ENCODE data around the gene POLR2E. TPM values are rescaled to one million over a fixed set of nuclear protein-coding genes. Genes with fewer than 3 reads are reported as not detected.

POLR2E gene
- total and polyA plus RNA-seq, 10 of the 15 experiments (the other 5 are each of a cell fraction or from before 2014, with no cell fraction given), result 4.0 to 487 (median 200) TPM

DNA sequence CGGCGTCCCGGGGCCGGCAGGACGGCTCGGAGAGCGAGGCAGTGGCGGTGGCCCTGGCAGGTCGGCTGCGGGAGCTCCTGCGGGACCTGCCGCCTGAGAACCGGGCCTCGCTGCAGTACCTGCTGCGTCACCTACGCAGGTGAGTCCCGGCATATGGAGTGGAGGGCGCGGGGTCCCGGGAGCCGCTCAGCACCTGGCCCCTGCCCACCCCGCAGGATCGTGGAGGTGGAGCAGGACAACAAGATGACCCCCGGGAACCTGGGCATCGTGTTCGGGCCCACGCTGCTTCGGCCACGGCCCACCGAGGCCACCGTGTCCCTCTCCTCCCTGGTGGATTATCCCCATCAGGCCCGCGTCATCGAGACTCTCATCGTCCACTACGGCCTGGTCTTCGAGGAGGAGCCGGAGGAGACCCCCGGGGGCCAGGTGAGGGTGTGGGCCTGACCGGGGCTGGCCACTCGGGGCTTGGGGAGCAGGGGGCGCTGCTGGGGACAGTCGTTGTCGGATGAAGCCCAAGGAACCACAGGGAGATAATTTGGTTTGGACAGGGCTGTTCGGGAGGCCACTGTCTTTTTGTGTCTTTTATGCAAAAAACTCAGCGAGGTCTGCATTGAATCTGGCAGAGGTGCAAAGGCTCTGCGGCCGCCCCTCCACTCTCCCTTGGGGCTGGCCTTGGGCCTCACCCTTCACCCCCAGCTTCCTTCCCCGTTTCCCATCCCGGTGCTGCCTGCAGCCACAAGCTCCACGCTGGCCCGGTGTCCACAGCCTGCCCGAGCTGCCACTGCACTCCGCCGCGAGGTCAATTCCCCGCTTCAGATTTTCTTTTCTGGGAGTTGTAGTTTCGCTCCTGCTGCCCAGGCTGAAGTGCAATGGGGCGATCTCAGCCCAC lies 12.0 kb downstream of the POLR2E start:
- no peak for TF ChIP-seq KAT2A (conservative IDR thresholded peaks at IDR 0.05; ENCODE audit: control insufficient read depth, low read depth, low read length)
- no peak for TF ChIP-seq ZNF274 (IDR thresholded peaks at IDR 0.05; ENCODE audit: insufficient read depth, insufficient read length)
- no peak for TF ChIP-seq RCOR1 (conservative IDR thresholded peaks at IDR 0.05; ENCODE audit: low read depth, low read length)
- no peak for TF ChIP-seq ZNF622 (IDR thresholded peaks at IDR 0.05)
- TF ChIP-seq, protein P1, sequence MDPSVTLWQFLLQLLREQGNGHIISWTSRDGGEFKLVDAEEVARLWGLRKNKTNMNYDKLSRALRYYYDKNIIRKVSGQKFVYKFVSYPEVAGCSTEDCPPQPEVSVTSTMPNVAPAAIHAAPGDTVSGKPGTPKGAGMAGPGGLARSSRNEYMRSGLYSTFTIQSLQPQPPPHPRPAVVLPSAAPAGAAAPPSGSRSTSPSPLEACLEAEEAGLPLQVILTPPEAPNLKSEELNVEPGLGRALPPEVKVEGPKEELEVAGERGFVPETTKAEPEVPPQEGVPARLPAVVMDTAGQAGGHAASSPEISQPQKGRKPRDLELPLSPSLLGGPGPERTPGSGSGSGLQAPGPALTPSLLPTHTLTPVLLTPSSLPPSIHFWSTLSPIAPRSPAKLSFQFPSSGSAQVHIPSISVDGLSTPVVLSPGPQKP (IDR thresholded peaks at IDR 0.05; ENCODE audit: low read depth, low read length), result no peak
- TF ChIP-seq STAT1 (conservative IDR thresholded peaks at IDR 0.05), result no peak
- TF ChIP-seq, protein P2, sequence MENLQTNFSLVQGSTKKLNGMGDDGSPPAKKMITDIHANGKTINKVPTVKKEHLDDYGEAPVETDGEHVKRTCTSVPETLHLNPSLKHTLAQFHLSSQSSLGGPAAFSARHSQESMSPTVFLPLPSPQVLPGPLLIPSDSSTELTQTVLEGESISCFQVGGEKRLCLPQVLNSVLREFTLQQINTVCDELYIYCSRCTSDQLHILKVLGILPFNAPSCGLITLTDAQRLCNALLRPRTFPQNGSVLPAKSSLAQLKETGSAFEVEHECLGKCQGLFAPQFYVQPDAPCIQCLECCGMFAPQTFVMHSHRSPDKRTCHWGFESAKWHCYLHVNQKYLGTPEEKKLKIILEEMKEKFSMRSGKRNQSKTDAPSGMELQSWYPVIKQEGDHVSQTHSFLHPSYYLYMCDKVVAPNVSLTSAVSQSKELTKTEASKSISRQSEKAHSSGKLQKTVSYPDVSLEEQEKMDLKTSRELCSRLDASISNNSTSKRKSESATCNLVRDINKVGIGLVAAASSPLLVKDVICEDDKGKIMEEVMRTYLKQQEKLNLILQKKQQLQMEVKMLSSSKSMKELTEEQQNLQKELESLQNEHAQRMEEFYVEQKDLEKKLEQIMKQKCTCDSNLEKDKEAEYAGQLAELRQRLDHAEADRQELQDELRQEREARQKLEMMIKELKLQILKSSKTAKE (IDR thresholded peaks at IDR 0.05; ENCODE audit: low read depth, poor library complexity, severe bottlenecking), result no peak
- TF ChIP-seq ATF7 (IDR thresholded peaks at IDR 0.05; ENCODE audit: low read depth), result no peak
- TF ChIP-seq, protein P3, sequence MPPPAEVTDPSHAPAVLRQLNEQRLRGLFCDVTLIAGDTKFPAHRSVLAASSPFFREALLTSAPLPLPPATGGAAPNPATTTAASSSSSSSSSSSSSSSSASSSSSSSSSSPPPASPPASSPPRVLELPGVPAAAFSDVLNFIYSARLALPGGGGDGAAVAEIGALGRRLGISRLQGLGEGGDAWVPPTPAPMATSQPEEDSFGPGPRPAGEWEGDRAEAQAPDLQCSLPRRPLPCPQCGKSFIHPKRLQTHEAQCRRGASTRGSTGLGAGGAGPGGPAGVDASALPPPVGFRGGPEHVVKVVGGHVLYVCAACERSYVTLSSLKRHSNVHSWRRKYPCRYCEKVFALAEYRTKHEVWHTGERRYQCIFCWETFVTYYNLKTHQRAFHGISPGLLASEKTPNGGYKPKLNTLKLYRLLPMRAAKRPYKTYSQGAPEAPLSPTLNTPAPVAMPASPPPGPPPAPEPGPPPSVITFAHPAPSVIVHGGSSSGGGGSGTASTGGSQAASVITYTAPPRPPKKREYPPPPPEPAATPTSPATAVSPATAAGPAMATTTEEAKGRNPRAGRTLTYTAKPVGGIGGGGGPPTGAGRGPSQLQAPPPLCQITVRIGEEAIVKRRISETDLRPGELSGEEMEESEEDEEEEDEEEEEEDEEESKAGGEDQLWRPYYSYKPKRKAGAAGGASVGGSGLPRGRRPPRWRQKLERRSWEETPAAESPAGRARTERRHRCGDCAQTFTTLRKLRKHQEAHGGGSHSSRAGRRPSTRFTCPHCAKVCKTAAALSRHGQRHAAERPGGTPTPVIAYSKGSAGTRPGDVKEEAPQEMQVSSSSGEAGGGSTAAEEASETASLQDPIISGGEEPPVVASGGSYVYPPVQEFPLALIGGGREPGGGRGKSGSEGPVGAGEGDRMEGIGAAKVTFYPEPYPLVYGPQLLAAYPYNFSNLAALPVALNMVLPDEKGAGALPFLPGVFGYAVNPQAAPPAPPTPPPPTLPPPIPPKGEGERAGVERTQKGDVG (CRISPR knock-in tag; IDR thresholded peaks at IDR 0.05), result no peak
- TF ChIP-seq POLR2A (IDR thresholded peaks at IDR 0.05; ENCODE audit: low read depth, low read length), result no peak
- TF ChIP-seq SIN3A (IDR thresholded peaks at IDR 0.05; ENCODE audit: low read depth, low read length), result no peak
- TF ChIP-seq KLF5 (IDR thresholded peaks at IDR 0.05; ENCODE audit: partially characterized antibody), result no peak
- no peak for TF ChIP-seq POLR2AphosphoS2 (IDR thresholded peaks at IDR 0.05; ENCODE audit: low read depth, low read length)
- no peak for TF ChIP-seq CBFB (IDR thresholded peaks at IDR 0.05; ENCODE audit: low read depth)
- Histone ChIP-seq H2AFZ (ENCODE audit: control insufficient read depth, low read depth, low read length) (no peak overlapping the region), H3K4me3 (no peak overlapping the region), H3K79me2 (ENCODE audit: control insufficient read depth, insufficient read depth, low read length) (no peaks in the 10 kb centered on the region; the same call in 1 of the 2 replicates), H3K9ac (ENCODE audit: control insufficient read depth, insufficient read depth, low read length) (no peak overlapping the region), H4K20me1 (ENCODE audit: control insufficient read depth, insufficient read depth) (no peaks in the 10 kb centered on the region; the same call in 1 of the 2 replicates), H3K36me3 (ENCODE audit: control insufficient read depth in 2 of 2, insufficient read depth in 2 of 2, low read length in 1 of 2) (peaks cover 19 to 60% of the 10 kb centered on the region in 2 experiments), H3K4me1 (ENCODE audit: control insufficient read depth, insufficient read depth, low read length) (peaks cover 19% of the 10 kb centered on the region), H3K27ac (ENCODE audit: control insufficient read depth, insufficient read depth) (no peak overlapping the region), H3K9me3 (replicated peaks; ENCODE audit: control insufficient read depth, insufficient read depth, low read length) (no peaks in the 10 kb centered on the region), H3K27me3 (replicated peaks in 1 of 2; ENCODE audit: control insufficient read depth in 2 of 2, insufficient read depth in 2 of 2, low read length in 1 of 2) (no peaks in the 10 kb centered on the region), H3K4me2 (ENCODE audit: control insufficient read depth, insufficient read depth) (no peak overlapping the region)
- CTCF ChIA-PET, result interaction anchor here (1.1 kb wide), 1 partner anchor 30 kb away, joined by 6 read pairs; no protein-coding TSS in a partner anchor
- SMC1A ChIA-PET (ENCODE audit: uncharacterized antibody, unreplicated experiment), result no interaction called here
- intact Hi-C loops (cut with micrococcal nuclease; ENCODE audit: unreplicated experiment), result no loop called here
- no peak for ATAC-seq
- no TSS peak for BruUV-seq (replicated peaks)
- DNase-seq (ENCODE audit: low read depth, low spot score), result no peak
- WGBS (ENCODE audit: insufficient coverage, insufficient replicate concordance, low lambda C conversion rate, missing lambda C conversion rate), result 79% methylated on average over 57 of the region's 59 CpGs
- RAD21 ChIA-PET (ENCODE audit: unreplicated experiment), result interaction anchor here (0.9 kb wide), 1 partner anchor 16 kb away, joined by 3 read pairs; the partner anchor contains the start of gene ARHGAP45
- no peak for FAIRE-seq
- in situ Hi-C loops (cut with MboI), result no loop called here
- POLR2A ChIA-PET, result interaction anchor here (0.9 to 1.8 kb wide), 3 partner anchors 11 to 22 kb away, joined by 3 to 9 read pairs (median 3); partner anchors contain the start of gene POLR2E

Data from GM12878 (cell line).